Ramos (cell line): ENCODE results near the gene NFIL3.
"Not testable (repeated sequence)": the region's sequence is repeated elsewhere in the genome, so short reads cannot be mapped to it uniquely, and the experiment has no call there.

Experiments
- in situ Hi-C: fragments of 300-500 bp; cut with MboI; formaldehyde crosslinking; loops from one replicate; pipeline ENCODE4 v1.14.3; 2022; ENCODE audit warnings: low sequenced_read_pairs; ENCODE audit not compliant: unreplicated experiment

Gene NFIL3, protein sequence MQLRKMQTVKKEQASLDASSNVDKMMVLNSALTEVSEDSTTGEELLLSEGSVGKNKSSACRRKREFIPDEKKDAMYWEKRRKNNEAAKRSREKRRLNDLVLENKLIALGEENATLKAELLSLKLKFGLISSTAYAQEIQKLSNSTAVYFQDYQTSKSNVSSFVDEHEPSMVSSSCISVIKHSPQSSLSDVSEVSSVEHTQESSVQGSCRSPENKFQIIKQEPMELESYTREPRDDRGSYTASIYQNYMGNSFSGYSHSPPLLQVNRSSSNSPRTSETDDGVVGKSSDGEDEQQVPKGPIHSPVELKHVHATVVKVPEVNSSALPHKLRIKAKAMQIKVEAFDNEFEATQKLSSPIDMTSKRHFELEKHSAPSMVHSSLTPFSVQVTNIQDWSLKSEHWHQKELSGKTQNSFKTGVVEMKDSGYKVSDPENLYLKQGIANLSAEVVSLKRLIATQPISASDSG

DNA sequence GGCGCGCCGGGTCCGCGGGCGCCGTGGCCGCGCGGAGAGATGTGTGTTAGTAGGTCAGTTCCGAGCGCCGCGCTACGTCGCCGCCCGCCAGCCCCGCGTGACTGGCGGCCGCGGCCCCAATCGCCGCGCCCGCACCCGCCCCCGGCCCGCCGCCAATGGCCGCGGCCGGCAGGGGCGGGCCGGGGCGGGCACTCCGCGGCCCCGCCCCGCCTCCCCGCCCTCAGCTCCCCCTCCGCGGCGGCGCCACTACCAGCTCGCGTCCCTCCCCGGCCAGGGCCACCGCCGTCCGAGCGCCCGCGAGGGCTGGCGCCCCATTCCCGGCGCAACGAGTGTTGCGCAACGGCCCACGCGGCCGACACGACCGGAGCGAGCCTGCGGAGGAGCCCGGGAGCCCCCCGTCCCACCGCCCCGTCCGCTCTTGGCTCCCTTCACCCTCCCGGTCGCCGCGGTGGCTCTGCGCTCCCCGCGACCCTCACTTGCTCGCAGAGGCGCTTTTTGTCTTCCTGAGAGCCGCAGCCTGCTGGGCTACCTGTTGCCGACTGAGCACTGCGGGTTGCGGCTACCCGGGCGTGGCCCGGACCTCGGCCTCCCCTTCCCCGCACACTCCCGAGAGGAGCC lies at the start of gene NFIL3:
NFIL3 (minus strand) TSS at position 48 of the 618 bp plus-strand sequence. CDS start 13,098 bp downstream, outside the sequence.
- in situ Hi-C loops: no loop called here

DNA sequence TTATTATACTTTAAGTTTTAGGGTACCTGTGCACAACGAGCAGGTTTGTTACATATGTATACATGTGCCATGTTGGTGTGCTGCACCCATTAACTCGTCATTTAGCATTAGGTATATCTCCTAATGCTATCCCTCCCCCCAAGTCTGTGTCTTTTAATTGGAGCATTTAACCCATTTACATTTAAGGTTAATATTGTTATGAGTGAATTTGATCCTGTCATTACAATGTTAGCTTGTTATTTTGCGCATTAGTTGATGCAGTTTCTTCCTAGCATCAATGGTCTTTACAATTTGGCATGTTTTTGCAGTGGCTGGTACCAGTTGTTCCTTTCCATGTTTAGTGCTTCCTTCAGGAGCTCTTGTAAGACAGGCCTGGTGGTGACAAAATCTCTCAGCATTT lies 47.9 kb upstream of the NFIL3 start:
- in situ Hi-C loops: not testable (repeated sequence)

DNA sequence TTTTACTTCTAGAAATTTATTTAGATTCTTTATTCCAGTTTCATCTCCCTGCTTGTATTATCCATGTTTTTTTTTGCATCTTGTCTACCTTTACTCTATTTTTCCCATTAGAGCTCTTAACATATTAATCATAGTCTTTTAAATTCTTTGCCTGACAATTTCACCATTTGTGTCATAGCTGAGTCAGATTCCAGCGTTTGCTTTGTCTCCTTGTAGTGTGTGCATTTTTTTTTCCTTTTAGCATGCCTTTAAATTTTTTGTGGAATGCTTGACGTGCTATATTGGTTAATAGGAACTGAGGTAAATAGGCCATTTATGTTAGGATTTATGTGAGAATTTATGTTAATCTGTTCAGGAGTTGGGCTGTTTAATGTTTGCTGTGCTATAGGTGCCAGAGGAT lies 41.8 kb upstream of the NFIL3 start:
- in situ Hi-C loops: no loop called here

DNA sequence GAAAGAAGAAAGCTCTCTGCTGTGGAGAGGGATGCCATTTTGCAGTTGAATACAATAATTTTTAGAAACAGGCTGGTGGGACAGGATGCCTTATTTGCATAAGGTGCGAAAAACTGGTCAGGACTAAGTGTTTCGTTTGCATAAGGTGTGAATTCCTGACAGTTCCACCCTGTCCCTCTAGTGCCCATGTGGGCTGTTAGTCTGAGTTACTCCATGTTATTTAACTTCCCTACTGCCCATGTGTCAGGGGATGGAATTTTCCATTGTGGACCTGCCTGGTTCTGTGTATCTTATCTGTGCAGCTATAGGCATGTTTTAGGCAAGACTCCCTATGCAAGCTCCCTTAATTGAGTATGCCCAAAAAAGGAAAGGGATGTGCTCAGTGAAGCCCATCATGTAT lies 35.3 kb upstream of the NFIL3 start:
- in situ Hi-C loops: no loop called here

DNA sequence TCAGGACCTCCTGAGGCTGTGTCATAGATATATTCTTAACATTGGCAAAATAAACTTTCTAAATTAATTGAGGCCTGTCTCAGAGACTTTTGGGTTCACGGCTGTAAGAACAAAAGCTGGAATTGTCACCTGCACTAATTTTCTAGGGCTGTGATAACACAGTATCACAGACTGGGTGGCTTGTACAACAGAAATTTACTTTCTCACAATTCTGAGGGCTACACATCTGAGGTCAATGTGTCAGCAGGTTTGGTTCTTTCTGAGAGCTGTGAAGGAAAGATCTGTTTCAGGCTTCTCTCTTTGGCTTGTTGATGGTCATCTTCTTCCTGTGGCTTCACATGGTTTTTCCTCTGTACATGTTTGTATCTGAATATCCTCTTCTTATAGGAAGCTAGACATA lies 29.2 kb upstream of the NFIL3 start:
- in situ Hi-C loops: no loop called here

DNA sequence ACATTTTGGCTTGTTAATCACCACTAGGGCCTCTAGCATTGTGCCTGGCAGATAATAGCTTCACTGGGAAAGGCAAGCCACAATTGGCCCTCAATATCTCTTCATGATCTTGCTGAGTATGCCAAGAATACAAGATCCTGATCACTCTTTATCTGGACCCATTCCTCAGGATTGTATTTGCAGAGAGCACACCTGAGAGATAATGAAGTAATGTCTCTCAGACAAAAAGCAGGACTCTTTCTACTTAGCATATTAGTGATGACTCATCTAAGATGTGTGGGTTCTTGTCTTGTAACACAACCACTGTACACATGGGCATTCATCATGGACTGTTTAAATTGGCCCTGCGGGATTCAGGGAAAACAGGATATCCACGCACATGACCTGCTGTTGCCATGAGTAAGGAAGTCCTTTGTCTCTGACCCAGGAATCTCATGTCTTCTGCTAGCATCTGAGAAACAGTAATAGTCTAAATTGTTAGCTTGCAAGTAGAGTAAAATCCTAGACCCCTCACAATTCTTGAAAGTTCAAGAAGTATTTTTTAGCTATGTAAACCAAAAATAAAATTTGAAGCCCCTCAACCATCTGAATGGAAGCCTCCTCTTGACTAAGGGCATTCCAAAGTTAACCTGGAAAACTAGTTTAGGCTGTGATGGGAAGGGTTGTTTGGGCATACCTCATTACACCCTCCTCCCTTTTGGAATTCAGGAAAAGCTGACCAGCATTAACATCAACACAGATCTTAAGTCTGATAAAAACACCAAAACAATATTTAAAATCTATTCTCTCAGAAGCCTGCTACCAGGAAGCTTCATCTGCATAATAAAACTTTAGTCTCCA lies 28.0 kb upstream of the NFIL3 start:
- in situ Hi-C loops: no loop called here

DNA sequence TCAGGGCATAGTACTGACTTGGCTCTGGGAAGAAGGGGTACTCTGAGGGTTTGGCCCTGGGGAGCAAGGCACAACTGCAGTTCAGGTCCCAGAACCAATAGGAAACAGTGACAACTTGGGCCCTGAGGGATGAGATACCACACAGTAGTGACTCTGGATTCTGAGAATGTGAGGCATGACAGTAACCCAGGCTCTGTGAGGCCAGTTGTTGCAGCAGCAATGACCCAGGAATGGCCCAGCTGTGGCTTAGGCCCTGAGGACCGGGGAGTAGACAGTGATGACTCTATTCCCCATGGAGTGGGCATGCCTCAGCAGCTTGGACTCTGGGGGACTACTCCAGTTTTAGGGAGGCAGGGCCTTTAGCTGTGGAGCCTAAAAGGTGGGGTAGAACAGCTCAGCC lies 21.5 kb upstream of the NFIL3 start:
- in situ Hi-C loops: no loop called here

DNA sequence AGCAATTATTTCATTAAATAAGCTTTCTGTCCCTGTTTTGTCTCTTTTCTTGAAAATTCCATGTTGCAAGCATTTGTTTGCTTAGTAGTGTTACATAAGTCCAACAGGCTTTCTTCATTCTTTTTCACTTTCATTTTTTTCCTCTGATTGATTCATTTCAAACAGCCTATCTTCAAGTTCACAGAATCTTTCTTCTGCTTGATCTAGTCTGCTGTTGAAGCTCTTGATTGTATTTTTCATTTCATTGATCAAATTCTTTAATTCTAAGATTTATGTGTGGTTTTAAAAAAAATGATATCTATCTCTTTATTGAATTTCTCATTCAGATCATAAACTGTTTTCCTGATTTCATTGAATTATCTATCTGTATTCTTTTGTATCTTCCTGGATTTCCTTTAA lies 20.4 kb upstream of the NFIL3 start:
- in situ Hi-C loops: no loop called here

DNA sequence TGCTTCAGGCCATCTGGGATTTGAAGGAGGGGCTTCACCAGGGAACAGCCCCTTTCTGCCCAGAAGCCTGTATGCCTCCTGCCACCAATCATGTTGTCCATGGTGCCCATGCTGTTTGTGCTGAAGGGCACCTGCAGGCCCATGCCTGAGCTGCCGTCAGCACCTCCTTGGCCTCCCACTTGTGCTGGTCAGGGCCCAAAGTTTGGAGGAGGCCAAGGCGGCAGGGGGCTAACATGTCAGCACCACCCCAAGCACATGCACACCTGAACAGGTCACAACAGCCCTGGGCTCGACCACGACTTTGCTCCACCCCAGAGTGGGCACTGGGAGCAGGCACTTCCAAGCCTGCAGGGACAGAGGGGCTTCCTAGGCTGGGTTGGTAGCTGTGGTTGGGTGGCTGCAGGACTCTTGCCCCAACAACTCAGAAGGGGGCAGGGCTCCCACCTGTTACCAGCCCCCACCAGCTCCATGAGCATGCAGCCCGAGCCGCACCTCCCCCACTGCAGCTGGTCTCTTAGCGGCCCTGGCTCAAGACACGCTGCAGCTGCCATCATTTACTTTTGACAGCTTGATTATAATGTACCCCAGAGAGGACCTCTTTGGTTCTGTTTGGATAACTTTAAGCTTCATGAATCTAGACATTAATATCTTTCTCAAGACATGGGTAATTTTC lies 19.8 kb upstream of the NFIL3 start:
- in situ Hi-C loops: no loop called here

DNA sequence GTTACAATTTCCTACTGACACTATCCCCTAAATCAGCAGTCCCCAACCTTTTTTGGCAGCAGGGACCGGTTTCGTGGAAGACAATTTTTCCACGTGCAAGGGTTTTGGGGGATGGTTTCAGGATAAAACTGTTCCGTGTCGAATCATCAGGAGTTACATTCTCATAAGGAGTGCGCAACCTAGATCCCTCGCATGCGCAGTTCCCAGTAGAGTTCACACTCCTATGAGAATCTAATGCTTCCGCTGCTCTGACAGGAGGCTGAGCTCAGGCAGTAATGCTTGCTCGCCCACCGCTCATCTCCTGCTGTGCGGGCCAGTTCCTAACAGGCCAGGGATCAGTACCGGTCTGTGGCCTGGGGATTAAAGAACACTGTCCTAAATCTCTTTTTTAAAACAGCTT lies 13.2 kb upstream of the NFIL3 start:
- in situ Hi-C loops: no loop called here

DNA sequence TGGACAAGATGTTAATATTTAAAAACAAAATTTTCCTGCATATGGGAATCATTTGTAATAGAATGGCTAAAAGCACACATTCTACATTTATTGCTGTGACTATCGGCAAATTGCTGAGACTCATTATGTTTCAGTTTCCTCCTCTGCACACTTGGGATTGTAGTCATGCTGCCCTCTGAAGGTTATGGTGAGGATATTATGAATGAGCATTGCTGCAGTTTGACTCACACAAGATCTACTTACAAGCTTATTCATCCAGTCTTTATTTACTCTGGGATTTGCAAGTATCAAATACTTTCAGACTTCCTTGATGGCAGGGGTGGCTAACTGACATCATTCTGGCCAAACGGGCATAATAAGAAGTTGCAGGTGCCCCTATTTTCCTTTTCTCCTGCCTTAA lies 9.5 kb upstream of the NFIL3 start:
- in situ Hi-C loops: no loop called here

DNA sequence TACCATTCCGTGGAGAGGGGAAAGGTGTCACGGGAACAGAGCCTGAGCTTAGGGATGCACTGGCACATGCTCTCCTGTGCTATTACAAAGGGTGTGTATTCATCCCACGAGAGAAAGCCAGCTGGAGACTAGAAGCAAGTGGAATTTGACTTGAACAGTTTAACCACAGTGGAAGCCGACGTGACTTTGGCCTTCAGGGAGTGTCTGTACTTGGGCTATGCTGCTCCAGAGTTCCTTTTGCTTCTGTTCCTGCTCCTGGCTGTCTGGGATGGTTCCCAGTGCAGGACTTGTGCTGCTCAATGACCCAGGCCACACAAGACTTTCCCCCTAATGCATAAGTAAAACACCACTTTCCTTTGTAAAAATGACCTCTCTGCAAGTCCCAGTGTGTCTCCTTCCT lies 7.9 kb upstream of the NFIL3 start:
- in situ Hi-C loops: no loop called here

DNA sequence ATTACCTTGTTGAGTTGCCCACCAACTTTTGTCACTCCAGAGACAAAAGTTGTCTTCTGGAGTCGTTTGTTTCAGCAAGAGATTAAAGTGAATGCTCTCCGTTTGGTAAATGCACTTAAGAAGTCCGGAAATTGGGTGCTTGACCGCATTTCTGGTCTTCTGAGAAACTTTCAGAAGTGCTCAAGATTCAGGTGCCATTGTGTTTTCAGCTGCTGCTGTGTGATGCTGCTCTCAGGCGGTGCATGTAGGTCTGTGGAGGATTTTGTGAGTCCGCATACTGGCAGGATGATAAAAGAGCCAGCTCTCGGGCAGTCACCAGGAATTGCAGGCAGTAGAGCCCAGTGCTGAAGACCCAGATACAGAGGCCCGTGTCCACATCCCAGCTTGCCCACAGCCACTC lies 5.9 kb upstream of the NFIL3 start:
- in situ Hi-C loops: loop anchor here (5.0 kb wide), 2 partner anchors 397 to 512 kb away; no protein-coding TSS in a partner anchor

DNA sequence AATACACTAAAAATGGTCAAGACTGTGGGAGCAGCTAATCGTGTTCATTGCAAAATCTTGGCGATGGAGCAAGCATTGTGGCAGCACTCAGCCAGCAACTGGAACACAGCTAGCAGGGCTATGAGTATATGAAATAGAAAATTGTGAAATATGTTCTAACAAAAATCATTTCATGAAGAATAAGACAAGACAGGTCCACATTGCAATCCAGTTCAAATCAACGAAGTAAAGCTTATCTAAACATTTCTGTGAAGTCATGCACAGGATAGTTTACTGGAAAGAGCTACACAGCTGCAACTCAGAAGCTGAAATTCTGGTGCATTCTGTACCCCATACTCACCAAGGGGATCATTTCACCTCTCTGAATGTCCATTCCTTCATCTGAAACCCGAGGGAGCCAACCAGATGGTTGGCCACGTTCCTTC lies 5.3 kb upstream of the NFIL3 start:
- in situ Hi-C loops: loop anchor here (5.0 kb wide), 2 partner anchors 397 to 512 kb away; no protein-coding TSS in a partner anchor

DNA sequence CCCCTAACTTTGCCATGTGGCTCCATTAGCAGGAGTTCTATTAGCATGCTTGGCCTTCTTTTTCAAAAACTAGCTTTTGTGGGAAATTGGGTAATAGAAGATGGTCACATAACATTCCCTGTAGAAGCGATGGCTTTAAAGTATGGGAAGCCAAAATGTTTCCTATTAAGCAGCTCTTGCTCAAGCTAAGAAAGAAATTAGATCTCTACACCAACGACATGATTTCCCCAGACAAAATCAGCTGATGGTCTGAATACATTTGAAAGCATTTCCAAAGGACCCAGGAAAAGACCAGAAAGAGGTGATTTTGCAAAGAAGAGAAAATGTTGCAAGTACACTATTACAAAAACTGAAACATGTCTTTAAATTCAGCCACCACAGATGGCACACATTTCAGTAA lies 4.8 kb upstream of the NFIL3 start:
- in situ Hi-C loops: loop anchor here (5.0 kb wide), 2 partner anchors 396 to 511 kb away; no protein-coding TSS in a partner anchor

DNA sequence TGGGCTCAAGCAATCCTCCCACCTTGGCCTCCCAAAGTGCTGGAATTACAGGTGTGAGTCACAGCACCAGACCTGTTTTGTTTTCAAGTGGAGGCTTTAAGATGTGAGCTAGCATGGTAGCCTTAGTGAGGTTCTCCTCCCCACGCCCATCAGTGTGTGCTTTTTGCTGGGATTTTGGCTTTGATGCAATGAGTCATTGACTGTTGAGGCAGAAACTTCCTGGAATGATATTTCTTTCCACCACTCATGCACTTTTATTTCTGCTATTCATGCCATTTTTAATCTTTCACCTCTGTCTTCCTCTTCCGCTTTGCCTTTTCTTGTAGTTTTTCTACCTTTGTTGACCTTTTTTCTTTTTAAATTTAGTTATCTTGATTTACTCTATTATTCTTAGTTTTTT lies 4.2 kb upstream of the NFIL3 start:
- in situ Hi-C loops: loop anchor here (5.0 kb wide), 2 partner anchors 396 to 511 kb away; no protein-coding TSS in a partner anchor

DNA sequence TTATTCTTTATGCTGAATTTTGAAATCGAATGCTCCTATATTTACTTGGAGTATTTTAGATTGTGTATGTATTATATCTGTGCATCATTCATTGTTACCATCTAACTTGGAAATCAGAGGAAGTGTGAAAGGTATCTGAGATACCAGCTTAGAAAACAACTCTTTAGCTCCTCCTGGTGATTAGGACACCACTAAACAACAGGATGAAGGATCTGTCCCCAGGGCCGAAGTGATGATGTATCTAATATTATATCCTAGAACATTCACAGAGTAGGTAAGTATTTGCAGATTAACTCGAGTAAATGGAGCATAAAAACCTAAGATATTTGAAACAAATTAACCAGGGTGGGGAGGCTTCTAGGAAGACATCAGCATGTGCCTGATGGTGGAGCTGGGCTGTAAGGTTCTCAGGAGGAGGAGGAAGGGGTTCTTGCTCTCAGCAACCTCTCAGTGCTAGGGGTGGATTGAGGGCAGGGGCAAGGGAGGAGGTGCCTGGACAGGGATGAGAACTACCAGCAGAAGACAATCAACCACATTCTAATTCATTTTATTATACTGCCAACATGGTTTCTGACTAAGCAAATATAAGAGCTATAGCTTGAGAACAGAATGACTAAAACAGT lies 2.6 kb upstream of the NFIL3 start:
- in situ Hi-C loops: loop anchor here (5.0 kb wide), 2 partner anchors 394 to 509 kb away; no protein-coding TSS in a partner anchor

DNA sequence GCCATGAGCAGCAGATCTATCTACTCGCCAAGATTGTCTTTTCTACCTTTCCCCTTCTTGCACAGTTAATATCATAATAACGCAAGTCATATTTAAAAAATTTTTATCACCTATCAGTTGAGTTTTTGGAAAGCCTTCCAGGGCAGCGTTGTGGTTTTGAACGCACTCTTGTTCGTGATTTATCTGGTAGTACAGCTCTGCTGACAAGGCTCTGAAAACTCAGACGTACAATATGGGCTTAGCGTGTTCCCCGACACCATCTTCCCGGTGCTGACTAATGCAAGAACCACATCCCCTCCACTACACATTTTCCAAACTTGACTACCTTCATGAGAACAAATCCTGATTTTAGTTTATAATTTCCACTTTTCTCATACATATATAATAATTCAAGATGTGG lies 1.6 kb upstream of the NFIL3 start:
- in situ Hi-C loops: loop anchor here (5.0 kb wide), 2 partner anchors 393 to 508 kb away; no protein-coding TSS in a partner anchor

DNA sequence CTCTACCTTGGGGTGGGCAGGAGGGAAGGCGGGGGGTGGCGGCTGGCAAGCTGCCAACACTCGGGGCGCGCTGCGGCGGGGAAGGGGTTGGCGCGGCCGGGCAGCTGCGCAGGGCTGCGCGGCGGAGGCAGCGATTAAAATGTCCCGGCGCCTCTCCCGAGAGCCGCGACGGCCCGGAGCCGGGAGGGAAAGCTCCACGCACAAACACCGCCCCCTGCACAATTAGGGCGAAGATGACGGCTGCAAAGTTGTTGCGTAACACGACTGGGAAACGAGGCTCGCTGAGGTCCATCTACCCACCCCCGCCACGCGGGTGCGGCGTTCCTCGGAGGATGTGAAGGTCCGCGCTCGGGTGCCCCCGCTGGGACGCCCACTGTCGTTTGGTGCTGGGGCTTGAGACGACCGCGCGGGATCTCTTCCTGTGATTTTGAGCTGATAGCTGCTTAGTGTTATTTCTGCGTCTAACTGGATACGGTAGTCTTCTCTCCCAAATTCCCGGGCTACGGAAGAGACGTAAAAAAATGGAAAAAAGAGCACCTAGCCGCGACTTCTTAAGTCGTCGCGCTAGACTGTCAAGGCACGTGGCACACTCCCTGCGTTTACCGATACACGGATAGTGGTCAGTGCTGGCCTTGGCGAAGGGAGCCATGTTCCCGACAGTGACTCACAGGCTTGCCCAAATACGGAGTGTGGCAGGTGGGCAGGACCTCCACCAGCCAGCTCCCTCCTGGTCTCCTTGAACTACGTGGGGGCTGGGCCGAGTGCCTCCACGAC lies 958 bp upstream of the NFIL3 start:
- in situ Hi-C loops: loop anchor here (5.0 kb wide), 2 partner anchors 392 to 507 kb away; no protein-coding TSS in a partner anchor
